H1 (cell line): Measurements from ENCODE around the gene ASTN2.

Source experiments
- CBX5 ChIP-seq: fragments of 300-800, 300-1000 bp; sonication (generic); IDR thresholded peaks from 2 replicates; pipeline ENCODE4 v1.7.1; 2016; ENCODE audit warnings: antibody characterized with exemption, low read length, low read depth
- CREB1 ChIP-seq: IDR thresholded peaks from 2 replicates; pipeline ENCODE4 v1.6.1; 2012; ENCODE audit warnings: inconsistent platforms
- JUND ChIP-seq: IDR thresholded peaks from 2 replicates; pipeline ENCODE4 v1.6.1; 2011; ENCODE audit warnings: mild to moderate bottlenecking, improper control_type of control experiment, low read length
- TF ChIP-seq, protein P1 (sequence below), 3 experiments: IDR thresholded peaks; 1 replicate in 2 of 3; 2 replicates in 1 of 3; pipeline versions ENCODE4 v1.5.1 to v1.6.1; 2011; ENCODE audit warnings: low read length in 3 of 3, mild to moderate bottlenecking in 3 of 3, inconsistent platforms in 2 of 3, low read depth in 1 of 3, moderate library complexity in 1 of 3; ENCODE audit not compliant: insufficient read depth in 1 of 3; ENCODE audit errors: control extremely low read depth in 1 of 3

DNA sequence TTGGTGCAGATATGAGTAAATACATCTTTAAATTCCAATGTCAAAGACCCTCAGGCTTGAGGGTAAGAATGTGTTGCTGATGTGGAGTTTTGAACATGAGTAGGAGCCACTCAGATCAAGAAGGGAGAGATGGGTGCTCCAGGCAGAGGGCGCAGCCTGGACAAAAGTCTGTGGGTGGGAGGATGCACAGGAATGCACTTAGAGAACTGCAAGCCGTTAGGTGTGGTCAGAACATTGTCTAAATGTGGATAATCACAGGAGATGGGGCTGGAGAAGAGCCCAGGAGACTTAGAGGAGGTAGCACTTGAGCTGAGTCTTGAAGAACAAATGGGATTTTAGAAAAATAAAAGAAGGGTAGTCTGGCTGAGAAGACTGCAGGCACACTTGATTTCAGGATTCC, 1005.7 kb downstream of the ASTN2 start:
- TF ChIP-seq JUND (no peak), CREB1 (no peak), CBX5 (no peak)
- TF ChIP-seq, protein P1, sequence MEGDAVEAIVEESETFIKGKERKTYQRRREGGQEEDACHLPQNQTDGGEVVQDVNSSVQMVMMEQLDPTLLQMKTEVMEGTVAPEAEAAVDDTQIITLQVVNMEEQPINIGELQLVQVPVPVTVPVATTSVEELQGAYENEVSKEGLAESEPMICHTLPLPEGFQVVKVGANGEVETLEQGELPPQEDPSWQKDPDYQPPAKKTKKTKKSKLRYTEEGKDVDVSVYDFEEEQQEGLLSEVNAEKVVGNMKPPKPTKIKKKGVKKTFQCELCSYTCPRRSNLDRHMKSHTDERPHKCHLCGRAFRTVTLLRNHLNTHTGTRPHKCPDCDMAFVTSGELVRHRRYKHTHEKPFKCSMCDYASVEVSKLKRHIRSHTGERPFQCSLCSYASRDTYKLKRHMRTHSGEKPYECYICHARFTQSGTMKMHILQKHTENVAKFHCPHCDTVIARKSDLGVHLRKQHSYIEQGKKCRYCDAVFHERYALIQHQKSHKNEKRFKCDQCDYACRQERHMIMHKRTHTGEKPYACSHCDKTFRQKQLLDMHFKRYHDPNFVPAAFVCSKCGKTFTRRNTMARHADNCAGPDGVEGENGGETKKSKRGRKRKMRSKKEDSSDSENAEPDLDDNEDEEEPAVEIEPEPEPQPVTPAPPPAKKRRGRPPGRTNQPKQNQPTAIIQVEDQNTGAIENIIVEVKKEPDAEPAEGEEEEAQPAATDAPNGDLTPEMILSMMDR (IDR thresholded peaks at IDR 0.05; ENCODE audit: control extremely low read depth in 1 of 3, insufficient read depth in 1 of 3, low read depth in 1 of 3, low read length in 3 of 3) = no peak
